Endothelial cell of hepatic sinusoid (primary cell): ENCODE results near the gene PPCDC.

Experiments
- in situ Hi-C: cut with HindIII; loops from 2 replicates; pipeline ENCODE4 v1.10.0; 2017; ENCODE audit warnings: low sequenced_read_pairs

PPCDC gene

DNA sequence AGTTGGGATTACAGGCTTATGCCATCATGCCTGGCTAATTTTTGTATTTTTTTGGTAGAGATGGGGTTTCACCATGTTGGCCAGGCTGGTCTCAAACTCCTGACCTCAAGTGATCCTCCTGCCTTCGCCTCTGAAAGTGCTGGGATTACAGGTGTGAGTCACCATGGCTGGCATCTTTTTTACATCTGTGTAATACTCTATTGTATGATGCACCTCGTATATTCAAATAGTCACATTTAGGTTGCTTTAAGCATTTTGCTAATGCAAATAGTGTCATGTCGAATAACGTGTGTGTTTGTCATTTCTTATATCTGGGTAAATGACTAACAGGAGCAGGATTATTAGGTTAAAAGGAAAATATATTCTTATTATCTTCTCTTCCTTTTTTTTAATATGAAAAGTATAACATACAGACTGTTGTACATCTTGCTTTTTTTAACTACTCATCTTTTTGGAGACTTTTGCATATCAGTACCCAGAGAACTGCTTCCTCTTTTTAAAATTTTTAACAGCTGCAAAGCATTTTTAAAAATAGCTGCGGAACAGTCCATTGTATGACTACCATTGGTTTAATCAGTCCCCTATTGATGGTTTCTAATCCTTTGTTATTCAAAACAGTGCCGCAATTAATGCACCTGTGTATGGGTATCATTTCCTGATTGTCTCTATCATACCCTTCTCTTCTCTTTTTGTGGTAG is 14.6 kb upstream of the PPCDC start:
- in situ Hi-C loops, result no loop called here

- in situ Hi-C loops, result no loop called here
Measured at GRCh38 chr15:75016431-75016830, 7.0 kb upstream of the PPCDC start.

GRCh38 chr15:75019916-75020315 is 3.5 kb upstream of the PPCDC start:
- in situ Hi-C loops, result no loop called here

GRCh38 chr15:75021341-75021740 is 2.0 kb upstream of the PPCDC start:
- in situ Hi-C loops, result no loop called here

GRCh38 chr15:75022783-75023180 is 608 bp upstream of the PPCDC start:
- in situ Hi-C loops, result no loop called here

- in situ Hi-C loops, result no loop called here
Measured at GRCh38 chr15:75023872-75024636, 664 bp downstream of the PPCDC start.

- in situ Hi-C loops, result no loop called here
Measured at GRCh38 chr15:75025107-75025506, 1.7 kb downstream of the PPCDC start.

- in situ Hi-C loops, result no loop called here
Measured at GRCh38 chr15:75025548-75026260, 2.3 kb downstream of the PPCDC start.

DNA sequence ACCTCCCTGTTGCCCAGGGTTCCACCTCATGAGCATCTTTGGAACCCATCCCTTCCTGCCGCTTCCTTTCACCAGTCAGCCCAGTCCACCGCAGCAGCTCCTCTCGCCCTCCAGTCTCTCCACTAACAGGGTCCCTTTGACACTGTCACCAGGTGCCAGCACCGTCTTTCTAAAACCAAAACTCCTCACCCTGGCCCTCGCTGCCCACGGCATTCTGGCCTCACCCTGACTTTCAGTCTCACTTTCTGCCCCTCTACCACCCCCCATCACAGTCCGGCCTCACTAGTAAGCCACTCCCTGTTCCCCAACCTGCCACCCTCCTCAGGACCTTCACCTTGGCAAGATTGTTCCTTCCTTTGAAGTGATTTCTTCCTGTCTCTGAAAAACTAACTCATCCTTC is 4.2 kb downstream of the PPCDC start:
- in situ Hi-C loops, result no loop called here

DNA sequence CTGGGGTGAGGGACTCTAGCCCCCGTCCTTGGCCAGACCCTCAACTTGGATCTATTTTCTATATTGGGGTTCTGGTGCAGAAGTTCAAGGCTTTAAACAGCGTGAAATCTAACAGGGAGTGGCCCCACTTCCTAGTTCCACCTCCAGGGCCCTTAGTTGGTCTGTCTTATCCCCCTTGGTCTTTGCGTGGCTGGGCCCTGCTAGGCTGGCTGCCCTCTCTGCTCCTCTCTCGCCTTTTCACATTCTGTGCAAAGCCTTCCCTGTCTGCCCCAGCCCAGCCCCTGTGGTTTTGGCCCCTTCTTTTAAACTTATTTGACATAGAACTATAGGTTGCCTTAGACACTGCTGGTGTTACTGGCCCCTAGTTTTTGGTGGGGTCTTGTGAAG is 5.6 kb downstream of the PPCDC start:
- in situ Hi-C loops, result no loop called here

DNA sequence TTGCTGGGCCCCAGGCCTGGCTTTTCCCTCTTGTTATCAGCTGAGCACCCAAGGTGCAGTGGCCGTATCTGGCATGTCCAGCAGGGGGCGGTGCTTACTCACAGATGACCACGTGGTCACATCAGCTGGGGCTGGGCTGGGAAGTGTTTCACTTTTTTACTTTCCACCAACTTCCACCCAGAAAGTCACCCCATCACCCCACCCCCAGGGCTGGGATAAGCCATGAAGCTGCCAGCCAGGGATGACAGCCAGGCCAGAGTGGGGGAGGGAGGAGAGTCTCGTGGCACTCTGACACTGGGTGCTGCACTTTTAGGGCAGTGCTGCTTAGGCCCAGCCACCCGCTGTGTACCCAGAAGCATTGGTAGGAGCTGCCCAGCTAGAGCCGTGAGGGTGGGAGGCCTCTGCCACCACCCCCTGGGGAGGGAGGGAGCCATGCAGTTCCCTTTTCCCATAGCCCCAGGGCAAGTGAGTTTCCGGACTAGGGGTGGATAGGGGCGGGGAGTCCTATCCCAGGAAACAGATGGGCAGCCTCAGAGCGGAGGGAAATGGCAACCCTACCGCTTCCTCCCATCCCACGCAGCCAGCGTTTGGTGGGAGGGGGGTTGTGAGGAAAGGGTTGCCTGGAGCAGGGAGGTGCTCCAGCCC is 6.1 kb downstream of the PPCDC start:
- in situ Hi-C loops, result no loop called here

DNA sequence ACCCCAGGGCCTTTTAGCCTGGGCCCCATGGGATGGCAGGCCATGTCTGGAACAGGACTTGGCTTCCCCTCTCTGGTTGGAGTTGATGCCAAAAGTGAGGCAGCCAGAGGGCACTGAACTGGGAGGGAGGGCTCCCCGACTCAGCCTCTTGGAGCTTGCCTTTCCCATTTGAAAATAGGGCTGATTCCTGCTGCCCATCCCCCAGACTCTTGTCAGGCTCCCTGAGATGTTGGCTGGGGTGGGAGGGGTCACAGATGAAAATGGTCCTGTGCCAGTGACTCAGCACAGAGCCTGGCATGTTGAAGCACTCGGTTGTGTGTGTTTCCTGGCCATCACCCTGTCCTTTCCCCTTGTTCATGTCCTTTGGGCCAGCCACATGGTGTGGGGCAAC is 6.6 kb downstream of the PPCDC start:
- in situ Hi-C loops, result no loop called here

DNA sequence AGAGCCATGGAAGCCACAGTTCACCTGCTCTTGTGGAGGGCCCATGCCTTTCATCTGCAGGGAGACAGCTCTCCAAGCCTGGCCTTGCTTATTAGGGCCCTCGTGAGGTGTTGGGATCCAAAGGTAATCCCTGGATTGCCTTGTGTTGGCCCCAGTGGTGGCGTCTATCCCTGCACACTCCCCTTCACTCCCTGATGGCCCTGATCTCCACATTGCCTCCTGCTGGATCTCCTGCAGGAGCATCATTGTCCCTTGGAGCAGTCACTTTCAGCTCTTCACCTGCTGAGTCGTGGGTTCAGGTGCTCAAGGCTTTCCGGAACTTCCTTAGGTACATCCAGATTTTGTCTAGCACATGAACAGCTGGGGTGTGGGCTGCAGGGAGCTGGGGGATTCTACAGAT is 7.0 kb downstream of the PPCDC start:
- in situ Hi-C loops, result no loop called here

DNA sequence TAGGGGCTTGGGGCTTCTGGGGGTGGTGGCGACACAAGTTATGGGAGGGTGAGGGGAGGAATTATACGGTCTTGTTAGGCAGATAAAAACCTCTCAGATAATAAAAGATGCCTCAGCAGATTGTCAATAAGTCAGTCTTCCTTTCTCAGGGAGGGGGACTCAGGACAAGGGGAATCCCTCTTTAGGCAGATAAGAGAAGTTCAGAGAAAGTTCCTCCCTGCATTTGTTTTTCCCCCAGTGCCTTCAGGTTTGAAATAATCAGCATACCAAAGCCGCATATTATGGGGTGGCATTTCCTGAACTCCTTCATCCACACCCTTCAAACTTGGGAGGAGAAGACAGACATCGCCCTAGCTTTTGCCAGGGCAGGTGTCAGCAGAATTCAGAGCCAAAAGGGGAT is 8.5 kb downstream of the PPCDC start:
- in situ Hi-C loops, result no loop called here

DNA sequence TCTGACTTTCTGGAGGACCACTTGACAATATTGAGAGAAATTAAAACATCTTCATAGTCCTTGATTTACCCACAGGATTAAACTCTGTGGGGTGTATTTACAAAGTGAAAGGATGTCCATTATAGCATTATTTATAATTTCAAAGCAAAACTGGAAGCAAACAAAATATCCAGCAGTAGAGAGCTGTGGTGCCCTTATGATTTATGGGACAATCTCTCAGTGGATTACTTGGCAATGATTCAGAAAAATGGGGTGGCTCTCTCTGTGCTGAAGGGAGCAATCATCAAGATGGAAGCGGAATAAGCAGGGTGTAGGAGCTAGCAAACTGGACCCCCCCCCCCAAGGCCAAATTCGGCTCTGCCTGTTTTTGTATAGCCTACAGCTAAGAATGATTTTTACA is 9.0 kb downstream of the PPCDC start:
- in situ Hi-C loops, result no loop called here

DNA sequence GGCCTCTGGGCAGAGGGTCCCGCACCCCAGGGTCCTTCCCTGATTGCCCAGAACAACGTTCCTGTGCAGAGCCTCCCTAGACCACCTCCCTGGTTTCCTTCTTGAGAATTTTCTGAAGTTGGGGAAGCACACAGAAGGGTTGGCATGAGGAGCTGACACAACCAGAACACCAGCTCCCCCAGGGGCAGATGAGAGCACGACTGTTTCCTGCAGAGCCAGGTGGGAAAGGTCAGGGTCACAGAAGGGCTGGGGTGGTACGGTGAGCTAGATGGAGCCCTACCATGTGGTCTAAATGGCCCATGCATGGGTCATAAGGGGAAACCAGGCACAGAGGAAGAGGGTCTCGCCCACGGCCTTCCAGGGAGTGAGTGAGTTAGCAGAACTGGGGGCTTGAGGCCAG is 10.4 kb downstream of the PPCDC start:
- in situ Hi-C loops, result no loop called here

GRCh38 chr15:75034615-75035014 is 11.2 kb downstream of the PPCDC start:
- in situ Hi-C loops, result loop anchor here (5.0 kb wide), 1 partner anchor 158 kb away; no protein-coding TSS in a partner anchor

DNA sequence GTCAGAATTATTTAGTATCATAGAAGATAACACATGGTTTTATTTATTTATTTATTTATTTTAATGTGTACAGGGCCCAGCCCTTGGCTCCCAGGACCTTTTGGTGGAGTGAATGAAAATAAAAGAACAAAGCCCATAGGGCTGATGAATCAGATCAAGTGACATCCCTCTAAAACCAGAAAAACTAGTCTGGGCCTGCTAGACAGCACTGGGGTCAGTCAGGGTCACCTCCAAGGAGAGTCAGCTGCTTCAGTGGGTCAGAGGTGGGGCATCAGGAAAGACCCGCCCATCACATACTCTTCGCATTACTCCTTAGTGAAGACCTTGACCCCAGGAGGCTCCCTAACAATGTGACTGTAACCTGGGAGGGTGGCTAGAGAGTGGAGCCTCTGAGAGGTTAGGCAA is 12.8 kb downstream of the PPCDC start:
- in situ Hi-C loops, result loop anchor here (5.0 kb wide), 1 partner anchor 156 kb away; no protein-coding TSS in a partner anchor

GRCh38 chr15:75037685-75038084 is 14.3 kb downstream of the PPCDC start:
- in situ Hi-C loops, result loop anchor here (5.0 kb wide), 1 partner anchor 155 kb away; no protein-coding TSS in a partner anchor

DNA sequence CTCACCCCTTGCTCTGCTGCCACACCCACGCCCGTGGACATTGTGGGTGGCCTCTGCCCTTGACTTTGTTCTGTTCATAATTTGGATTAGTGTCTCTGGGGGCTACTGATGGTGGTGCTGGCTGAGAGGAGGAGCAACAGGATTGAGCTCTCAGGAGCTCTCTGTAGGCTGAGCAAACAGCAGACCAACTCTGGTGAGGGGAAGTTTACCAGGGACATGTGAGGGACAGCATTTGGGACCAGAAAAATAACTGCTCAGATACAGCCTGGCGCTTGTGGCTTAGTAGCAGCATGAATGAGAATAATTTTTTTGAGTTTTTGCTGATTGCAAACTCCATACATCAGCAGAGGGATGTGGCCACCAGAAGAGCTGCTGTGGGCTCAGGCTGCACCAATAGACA is 14.8 kb downstream of the PPCDC start:
- in situ Hi-C loops, result loop anchor here (5.0 kb wide), 1 partner anchor 154 kb away; no protein-coding TSS in a partner anchor
